GM12801 (cell line): ENCODE data around the gene UCHL3.

Source experiments
- CTCF ChIP-seq: IDR thresholded peaks from one replicate; pipeline ENCODE4 v1.5.1; 2011; ENCODE audit warnings: control low read depth; ENCODE audit not compliant: insufficient read length; ENCODE audit errors: extremely low read depth

Gene UCHL3

GRCh38 chr13:75549262-75550158, at the start of gene UCHL3:
Gene UCHL3, plus strand, starts transcription at chr13:75549791. Its CDS starts 30 bp downstream, at chr13:75549821.
- TF ChIP-seq CTCF: peak; percentile 59

- TF ChIP-seq CTCF: no peak
These were observed 44.3 kb upstream of the UCHL3 start for GRCh38 chr13:75505327-75505726.

- TF ChIP-seq CTCF: no peak
These were observed 43.6 kb upstream of the UCHL3 start for GRCh38 chr13:75506018-75506417.

GRCh38 chr13:75507027-75508001, 42.3 kb upstream of the UCHL3 start:
- no peak for TF ChIP-seq CTCF

- TF ChIP-seq CTCF: no peak
These were observed 41.5 kb upstream of the UCHL3 start for GRCh38 chr13:75508002-75508548.

- no peak for TF ChIP-seq CTCF
These were observed 38.5 kb upstream of the UCHL3 start for GRCh38 chr13:75511051-75511625.

- TF ChIP-seq CTCF: no peak
These were observed 37.3 kb upstream of the UCHL3 start for GRCh38 chr13:75512253-75512652.
